ENCODE data around the gene PHACTR1.

PHACTR1 gene

GRCh38 chr6:13116155-13116554, 399.6 kb downstream of the PHACTR1 start:
- Histone ChIP-seq H3K4me3 (ENCODE audit: low read depth, low read length, poor library complexity, severe bottlenecking) (no peak overlapping the region), H3K79me2 (ENCODE audit: insufficient read depth, low read length) (no peaks in the 10 kb centered on the region), H3K4me2 (ENCODE audit: low read length) (no peak overlapping the region), H3K9me2 (ENCODE audit: low read depth, low read length) (no peaks in the 10 kb centered on the region), H3K9ac (ENCODE audit: low read length) (no peak overlapping the region), H3K36me3 (ENCODE audit: insufficient read depth, low read length) (no peaks in the 10 kb centered on the region), H3K4me1 (ENCODE audit: insufficient read depth, low read length, severe bottlenecking) (no peaks in the 10 kb centered on the region), H3K27ac (ENCODE audit: low read depth, low read length, poor library complexity, severe bottlenecking) (no peak overlapping the region), H3K27me3 (ENCODE audit: insufficient read depth, low read length) (no peaks in the 10 kb centered on the region), H4K20me1 (ENCODE audit: insufficient read depth, low read length) (no peaks in the 10 kb centered on the region), H3F3A (ENCODE audit: insufficient read depth, low read length) (no peaks in the 10 kb centered on the region), H2AFZ (ENCODE audit: low read length) (no peak overlapping the region), H3K9me3 (ENCODE audit: low read length) (no peaks in the 10 kb centered on the region)
- no peak for TF ChIP-seq CTCF (IDR thresholded peaks at IDR 0.05; ENCODE audit: low read length)
- TF ChIP-seq EZH2 (IDR thresholded peaks at IDR 0.05; ENCODE audit: borderline replicate concordance, low read length): no peak

GRCh38 chr6:13117570-13117969, 401.0 kb downstream of the PHACTR1 start:
- no peak overlapping the region for H3K9ac ChIP-seq (ENCODE audit: low read length)
- H3K9me3 ChIP-seq (ENCODE audit: low read length): no peaks in the 10 kb centered on the region
- no peaks in the 10 kb centered on the region for H3K27me3 ChIP-seq (ENCODE audit: insufficient read depth, low read length)
- H2AFZ ChIP-seq (ENCODE audit: low read length): no peak overlapping the region
- H3F3A ChIP-seq (ENCODE audit: insufficient read depth, low read length): no peaks in the 10 kb centered on the region
- H3K4me3 ChIP-seq (ENCODE audit: low read depth, low read length, poor library complexity, severe bottlenecking): no peak overlapping the region
- H3K4me2 ChIP-seq (ENCODE audit: low read length): no peak overlapping the region
- no peaks in the 10 kb centered on the region for H3K9me2 ChIP-seq (ENCODE audit: low read depth, low read length)
- no peak for TF ChIP-seq EZH2 (IDR thresholded peaks at IDR 0.05; ENCODE audit: borderline replicate concordance, low read length)
- TF ChIP-seq CTCF (IDR thresholded peaks at IDR 0.05; ENCODE audit: low read length): no peak
- H3K4me1 ChIP-seq (ENCODE audit: insufficient read depth, low read length, severe bottlenecking): no peaks in the 10 kb centered on the region
- H3K36me3 ChIP-seq (ENCODE audit: insufficient read depth, low read length): no peaks in the 10 kb centered on the region
- no peaks in the 10 kb centered on the region for H3K79me2 ChIP-seq (ENCODE audit: insufficient read depth, low read length)
- H4K20me1 ChIP-seq (ENCODE audit: insufficient read depth, low read length): no peaks in the 10 kb centered on the region
- H3K27ac ChIP-seq (ENCODE audit: low read depth, low read length, poor library complexity, severe bottlenecking): no peak overlapping the region

- Histone ChIP-seq H3K9me3 (ENCODE audit: low read length) (no peaks in the 10 kb centered on the region), H3K9ac (ENCODE audit: low read length) (no peak overlapping the region), H3K27me3 (ENCODE audit: insufficient read depth, low read length) (no peaks in the 10 kb centered on the region), H2AFZ (ENCODE audit: low read length) (no peak overlapping the region), H3F3A (ENCODE audit: insufficient read depth, low read length) (no peaks in the 10 kb centered on the region), H4K20me1 (ENCODE audit: insufficient read depth, low read length) (no peaks in the 10 kb centered on the region), H3K4me2 (ENCODE audit: low read length) (no peak overlapping the region), H3K9me2 (ENCODE audit: low read depth, low read length) (no peaks in the 10 kb centered on the region), H3K4me3 (ENCODE audit: low read depth, low read length, poor library complexity, severe bottlenecking) (no peak overlapping the region), H3K36me3 (ENCODE audit: insufficient read depth, low read length) (no peaks in the 10 kb centered on the region), H3K79me2 (ENCODE audit: insufficient read depth, low read length) (no peaks in the 10 kb centered on the region), H3K27ac (ENCODE audit: low read depth, low read length, poor library complexity, severe bottlenecking) (no peak overlapping the region), H3K4me1 (ENCODE audit: insufficient read depth, low read length, severe bottlenecking) (no peaks in the 10 kb centered on the region)
- TF ChIP-seq CTCF (IDR thresholded peaks at IDR 0.05; ENCODE audit: low read length) (no peak), EZH2 (IDR thresholded peaks at IDR 0.05; ENCODE audit: borderline replicate concordance, low read length) (no peak)
Measured at GRCh38 chr6:13119549-13119948, 403.0 kb downstream of the PHACTR1 start.

Data from OCI-LY1 (cell line).